RWPE2 (cell line): ENCODE data around the gene PTPRCAP.
A peak's percentile ranks its signal among the peaks of the same experiment; 100 is the strongest.
"Not testable (repeated sequence)": the region's sequence is repeated elsewhere in the genome, so short reads cannot be mapped to it uniquely, and the experiment has no call there.

ENCODE experiments used
- ATAC-seq: fragments of 200-7000 bp; cut with Tn5 transposase; 3 replicates; pipeline ENCODE4 v1.9.1; 2021; ENCODE audit warnings: low read depth
- DNase-seq: peaks from one replicate; pipeline ENCODE4 v3.0.0-alpha.2; 2020; ENCODE audit warnings: low spot score
- H3K27ac ChIP-seq: fragments of 450-650 bp; 2 replicates; pipeline ENCODE4 v1.5.1; 2017; ENCODE audit warnings: mild to moderate bottlenecking; ENCODE audit not compliant: poor library complexity, severe bottlenecking
- H3K27me3 ChIP-seq: fragments of 250-450 bp; sonication (Bioruptor Pico); 2 replicates; pipeline ENCODE4 v1.5.1; 2021; ENCODE audit warnings: mild to moderate bottlenecking, moderate library complexity; ENCODE audit not compliant: insufficient read depth, poor library complexity, severe bottlenecking
- H3K36me3 ChIP-seq: fragments of 250-450 bp; sonication (Bioruptor Pico); 2 replicates; pipeline ENCODE4 v1.5.1; 2020; ENCODE audit warnings: low read depth, mild to moderate bottlenecking, moderate library complexity
- H3K4me1 ChIP-seq: fragments of 250-450 bp; sonication (Bioruptor Pico); 2 replicates; pipeline ENCODE4 v1.5.1; 2021; ENCODE audit warnings: mild to moderate bottlenecking, moderate library complexity; ENCODE audit not compliant: insufficient read depth, poor library complexity, severe bottlenecking
- H3K4me3 ChIP-seq: fragments of 250-450 bp; sonication (Bioruptor Pico); 2 replicates; pipeline ENCODE4 v1.5.1; 2021; ENCODE audit warnings: mild to moderate bottlenecking, moderate library complexity; ENCODE audit not compliant: severe bottlenecking
- H3K9me3 ChIP-seq: fragments of 250-450 bp; sonication (Bioruptor Pico); 2 replicates; pipeline ENCODE4 v1.5.1; 2021; ENCODE audit warnings: mild to moderate bottlenecking, moderate library complexity; ENCODE audit not compliant: severe bottlenecking
- TF ChIP-seq, protein P1 (sequence below): fragments of 450-650 bp; IDR thresholded peaks from one replicate; pipeline ENCODE4 v1.5.1; 2017; ENCODE audit warnings: mild to moderate bottlenecking, moderate library complexity; ENCODE audit not compliant: poor library complexity, severe bottlenecking

PTPRCAP gene

DNA sequence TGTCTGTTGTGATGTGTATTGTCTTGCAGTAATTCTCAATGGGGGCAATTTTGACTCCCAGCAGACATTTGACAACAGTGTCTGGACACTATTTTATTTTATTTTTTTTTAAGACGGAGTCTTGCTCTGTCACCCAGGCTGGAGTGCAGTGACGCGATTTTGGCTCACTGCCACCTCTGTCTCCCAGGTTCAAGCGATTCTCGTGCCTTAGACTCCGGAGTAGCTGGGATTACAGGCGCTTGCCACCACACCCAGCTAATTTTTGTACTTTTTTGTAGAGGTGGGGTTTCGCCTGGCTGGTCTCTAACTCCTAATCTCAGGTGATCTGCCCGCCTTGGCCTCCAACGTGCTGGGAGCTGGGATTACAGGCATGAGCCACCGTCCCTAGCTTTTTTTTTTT lies 7.8 kb downstream of the PTPRCAP start:
- Histone ChIP-seq H3K4me3 (no peak overlapping the region), H3K27me3 (no peaks in the 10 kb centered on the region), H3K9me3 (no peaks in the 10 kb centered on the region), H3K4me1 (peaks cover 4% of the 10 kb centered on the region), H3K27ac (peak overlapping the region; percentile 39), H3K36me3 (peaks cover 54% of the 10 kb centered on the region)
- DNase-seq (no peak), ATAC-seq (no peak)
- TF ChIP-seq, protein P1, sequence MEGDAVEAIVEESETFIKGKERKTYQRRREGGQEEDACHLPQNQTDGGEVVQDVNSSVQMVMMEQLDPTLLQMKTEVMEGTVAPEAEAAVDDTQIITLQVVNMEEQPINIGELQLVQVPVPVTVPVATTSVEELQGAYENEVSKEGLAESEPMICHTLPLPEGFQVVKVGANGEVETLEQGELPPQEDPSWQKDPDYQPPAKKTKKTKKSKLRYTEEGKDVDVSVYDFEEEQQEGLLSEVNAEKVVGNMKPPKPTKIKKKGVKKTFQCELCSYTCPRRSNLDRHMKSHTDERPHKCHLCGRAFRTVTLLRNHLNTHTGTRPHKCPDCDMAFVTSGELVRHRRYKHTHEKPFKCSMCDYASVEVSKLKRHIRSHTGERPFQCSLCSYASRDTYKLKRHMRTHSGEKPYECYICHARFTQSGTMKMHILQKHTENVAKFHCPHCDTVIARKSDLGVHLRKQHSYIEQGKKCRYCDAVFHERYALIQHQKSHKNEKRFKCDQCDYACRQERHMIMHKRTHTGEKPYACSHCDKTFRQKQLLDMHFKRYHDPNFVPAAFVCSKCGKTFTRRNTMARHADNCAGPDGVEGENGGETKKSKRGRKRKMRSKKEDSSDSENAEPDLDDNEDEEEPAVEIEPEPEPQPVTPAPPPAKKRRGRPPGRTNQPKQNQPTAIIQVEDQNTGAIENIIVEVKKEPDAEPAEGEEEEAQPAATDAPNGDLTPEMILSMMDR: no peak

DNA sequence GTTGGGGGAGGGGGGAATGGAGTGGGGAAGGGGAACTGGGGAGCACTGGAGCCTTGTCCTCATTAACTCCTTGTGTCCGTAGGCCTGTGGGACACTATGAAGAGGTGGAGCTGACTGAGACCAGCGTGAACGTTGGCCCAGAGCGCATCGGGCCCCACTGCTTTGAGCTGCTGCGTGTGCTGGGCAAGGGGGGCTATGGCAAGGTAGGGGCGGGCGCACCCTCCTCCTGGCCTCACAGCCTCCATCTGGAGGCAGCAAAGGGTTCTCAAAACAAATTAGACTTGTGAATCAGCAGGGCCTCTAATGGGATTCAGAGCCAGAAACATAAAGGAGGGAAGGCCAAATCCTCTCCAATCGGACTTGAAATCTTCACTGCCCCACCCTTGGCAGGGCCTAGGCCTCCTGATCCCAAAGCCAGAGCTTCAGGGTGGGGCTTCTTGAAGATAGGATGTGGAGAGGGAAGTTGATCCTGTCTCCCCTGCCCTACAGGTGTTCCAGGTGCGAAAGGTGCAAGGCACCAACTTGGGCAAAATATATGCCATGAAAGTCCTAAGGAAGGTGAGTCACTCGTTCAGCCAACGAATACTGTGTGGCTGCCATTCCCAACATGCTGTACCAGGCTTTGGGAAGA lies 8.3 kb downstream of the PTPRCAP start:
- Histone ChIP-seq H3K27me3 (no peaks in the 10 kb centered on the region), H3K9me3 (no peaks in the 10 kb centered on the region), H3K36me3 (peaks cover 49% of the 10 kb centered on the region), H3K4me3 (peak overlapping the region; percentile 78), H3K27ac (peak overlapping the region; percentile 39), H3K4me1 (peaks cover 4% of the 10 kb centered on the region)
- DNase-seq: no peak
- ATAC-seq: no peak
- TF ChIP-seq, protein P1: no peak

DNA sequence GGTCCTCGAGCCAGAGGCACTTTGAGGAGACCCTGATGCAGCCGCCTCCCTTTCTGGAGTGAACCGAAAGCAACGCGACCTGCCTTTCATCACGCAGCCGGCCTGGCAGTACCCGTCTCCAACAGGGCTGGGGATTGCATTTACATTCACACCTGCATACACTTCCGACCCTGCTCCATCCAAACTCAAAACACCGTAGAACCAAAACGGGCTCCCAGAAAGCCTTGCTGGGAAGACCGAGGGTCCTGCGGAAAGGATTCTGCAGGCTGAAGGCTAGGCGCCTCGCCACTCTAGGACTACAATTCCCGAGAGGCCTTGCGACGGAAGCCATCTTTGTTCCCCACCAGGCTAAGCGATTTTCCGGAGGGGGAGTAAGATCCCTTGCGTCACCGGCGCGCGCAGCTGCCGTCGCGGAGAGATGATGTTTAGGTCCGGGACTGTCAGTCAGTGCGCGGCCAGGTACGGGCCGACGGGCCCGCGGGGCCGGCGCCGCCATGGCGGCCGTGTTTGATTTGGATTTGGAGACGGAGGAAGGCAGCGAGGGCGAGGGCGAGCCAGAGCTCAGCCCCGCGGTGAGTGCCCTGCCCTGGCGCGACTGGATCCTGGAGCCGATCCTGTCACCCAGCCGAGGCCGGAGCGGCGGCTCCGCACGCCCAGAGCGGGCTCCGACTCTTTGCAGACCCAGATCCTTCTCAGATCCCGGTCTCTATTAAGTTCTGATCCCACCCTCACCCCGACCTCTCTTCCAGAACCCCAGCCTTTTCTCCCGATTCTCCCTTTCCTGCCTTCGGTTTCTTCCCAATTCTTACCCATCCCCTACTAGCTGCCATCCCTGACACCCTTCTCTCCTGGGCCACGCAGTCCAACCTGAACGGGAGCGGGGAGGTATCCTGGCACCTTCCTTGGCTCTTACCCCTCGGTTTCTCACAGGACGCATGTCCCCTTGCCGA lies 9.2 kb downstream of the PTPRCAP start, which contains the start of gene RPS6KB2:
Gene RPS6KB2, plus strand, starts transcription at position 443 of the 950 bp plus-strand sequence. Its CDS starts 52 bp downstream, at position 495.
- DNase-seq (peak; percentile 94), ATAC-seq (peak; percentile 81)
- Histone ChIP-seq H3K27me3 (no peaks in the 10 kb centered on the region), H3K4me3 (peak within 1 kb of the TSS; percentile 78), H3K27ac (peak within 1 kb of the TSS; percentile 39), H3K9me3 (no peaks in the 10 kb centered on the region), H3K36me3 (peaks cover 41% of the 10 kb centered on the region), H3K4me1 (peaks cover 4% of the 10 kb centered on the region)
- TF ChIP-seq, protein P1: no peak

DNA sequence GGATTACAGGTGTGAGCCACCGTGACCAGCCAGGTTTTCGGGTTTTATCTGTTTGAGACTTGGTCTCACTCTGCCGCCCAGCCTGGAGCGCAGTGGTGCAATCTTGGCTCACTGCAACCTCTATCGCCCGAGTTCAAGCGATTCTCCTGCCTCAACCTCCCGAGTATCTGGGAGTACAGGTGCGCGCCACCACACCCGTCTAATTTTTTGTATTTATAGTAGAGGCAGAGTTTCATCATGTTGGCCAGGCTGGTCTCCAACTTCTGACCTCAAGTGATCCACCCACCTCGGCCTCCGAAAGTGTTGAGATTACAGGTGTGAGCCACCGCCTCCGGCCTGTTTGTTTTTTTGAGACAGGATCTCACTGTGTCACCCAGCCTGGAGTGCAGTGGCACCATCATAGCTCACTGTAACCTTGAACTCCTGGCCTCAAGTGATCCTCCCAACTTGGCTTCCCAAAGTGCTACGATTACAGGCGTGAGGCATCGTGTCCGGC lies 10.1 kb downstream of the PTPRCAP start:
- peaks cover 32% of the 10 kb centered on the region for H3K36me3 ChIP-seq
- DNase-seq, ATAC-seq, H3K27me3 ChIP-seq, H3K4me1 ChIP-seq, H3K9me3 ChIP-seq: not testable (repeated sequence)
- peak overlapping the region; percentile 78 for H3K4me3 ChIP-seq
- H3K27ac ChIP-seq: peak overlapping the region; percentile 39

DNA sequence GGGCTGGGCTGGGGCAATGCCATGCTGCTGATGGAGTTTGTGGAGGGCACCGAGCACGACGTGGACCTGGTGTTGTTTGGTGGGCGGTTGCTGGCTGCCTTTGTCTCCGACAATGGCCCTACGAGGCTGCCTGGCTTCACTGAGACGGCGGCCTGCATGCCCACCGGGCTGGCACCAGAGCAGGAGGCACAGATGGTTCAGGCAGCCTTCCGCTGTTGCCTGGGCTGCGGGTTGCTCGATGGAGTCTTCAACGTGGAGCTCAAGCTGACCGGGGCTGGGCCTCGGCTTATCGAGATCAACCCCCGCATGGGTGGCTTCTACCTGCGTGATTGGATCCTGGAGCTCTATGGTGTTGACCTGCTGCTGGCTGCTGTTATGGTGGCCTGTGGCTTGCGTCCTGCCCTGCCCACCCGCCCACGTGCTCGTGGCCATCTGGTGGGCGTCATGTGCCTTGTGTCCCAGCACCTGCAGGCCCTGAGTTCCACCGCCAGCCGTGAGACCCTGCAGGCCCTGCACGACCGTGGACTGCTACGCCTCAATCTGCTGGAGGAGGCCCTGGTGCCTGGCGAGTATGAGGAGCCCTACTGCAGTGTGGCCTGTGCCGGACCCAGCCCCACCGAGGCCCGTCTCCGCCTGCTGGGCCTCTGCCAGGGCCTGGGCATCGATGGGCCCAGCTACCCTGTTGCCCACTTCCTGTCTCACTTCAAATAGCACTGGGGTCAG lies 13.4 kb downstream of the PTPRCAP start:
- Histone ChIP-seq H3K27ac (no peak overlapping the region), H3K4me3 (no peak overlapping the region), H3K9me3 (no peaks in the 10 kb centered on the region), H3K4me1 (peaks cover 3% of the 10 kb centered on the region), H3K27me3 (no peaks in the 10 kb centered on the region), H3K36me3 (no peaks in the 10 kb centered on the region)
- TF ChIP-seq, protein P1: no peak
- DNase-seq (no peak), ATAC-seq (no peak)
